Stimulated activated CD4-positive, alpha-beta T cell treated with anti-CD3 and anti-CD28 coated beads, TNF-alpha, amount 100 ng/mL, for 4 hours (primary cell): ENCODE measurements around the gene MRPL9.
"Not testable (repeated sequence)": the region's sequence is repeated elsewhere in the genome, so short reads cannot be mapped to it uniquely, and the experiment has no call there.

Experiments
- DNase-seq, 3 experiments: peaks; one replicate each; pipeline ENCODE4 v3.0.0-alpha.2; 2020; ENCODE audit warnings: low read depth in 3 of 3

The MRPL9 gene

GRCh38 chr1:151783796-151784195, 20.5 kb upstream of the MRPL9 start:
- no peak for DNase-seq

GRCh38 chr1:151782741-151783140, 19.4 kb upstream of the MRPL9 start:
- DNase-seq, result no peak

GRCh38 chr1:151782026-151782425, 18.7 kb upstream of the MRPL9 start:
- DNase-seq, result not testable (repeated sequence)

GRCh38 chr1:151780736-151781135, 17.4 kb upstream of the MRPL9 start:
- not testable (repeated sequence) for DNase-seq

GRCh38 chr1:151779852-151780251, 16.6 kb upstream of the MRPL9 start:
- no peak for DNase-seq

- no peak for DNase-seq
These were observed 14.0 kb upstream of the MRPL9 start for GRCh38 chr1:151777317-151777716.

GRCh38 chr1:151776665-151777062, 13.4 kb upstream of the MRPL9 start:
- no peak for DNase-seq

GRCh38 chr1:151775894-151776664, 12.8 kb upstream of the MRPL9 start:
- DNase-seq, result no peak

- DNase-seq, result no peak
These were observed 11.1 kb upstream of the MRPL9 start for GRCh38 chr1:151774256-151774922.

- DNase-seq, result no peak
These were observed 10.4 kb upstream of the MRPL9 start for GRCh38 chr1:151773702-151774101.

GRCh38 chr1:151769270-151769669, 6.0 kb upstream of the MRPL9 start:
- not testable (repeated sequence) for DNase-seq

- not testable (repeated sequence) for DNase-seq
These were observed 5.2 kb upstream of the MRPL9 start for GRCh38 chr1:151768351-151769066.

GRCh38 chr1:151763990-151764389, 694 bp upstream of the MRPL9 start:
- no peak for DNase-seq

GRCh38 chr1:151760597-151761385, 2.5 kb downstream of the MRPL9 start:
- no peak for DNase-seq

- no peak for DNase-seq
These were observed 4.1 kb downstream of the MRPL9 start for GRCh38 chr1:151759241-151759640.

- no peak for DNase-seq
These were observed 7.0 kb downstream of the MRPL9 start for GRCh38 chr1:151756291-151756690.

GRCh38 chr1:151741516-151741915, 21.8 kb downstream of the MRPL9 start:
- no peak for DNase-seq

- no peak for DNase-seq
These were observed 23.5 kb downstream of the MRPL9 start for GRCh38 chr1:151739590-151740355.

- no peak for DNase-seq
These were observed 25.8 kb downstream of the MRPL9 start for GRCh38 chr1:151737479-151737878.

GRCh38 chr1:151737026-151737425, 26.3 kb downstream of the MRPL9 start:
- no peak for DNase-seq

GRCh38 chr1:151733995-151734394, 29.3 kb downstream of the MRPL9 start:
- DNase-seq, result not testable (repeated sequence)
